SK-N-SH treated with all-trans-retinoic acid at 6 μM for 48 hours (cell line): ENCODE results near the gene ZFAND3.

Experiments used
- ATAC-seq: fragments of 200-7000 bp; cut with Tn5 transposase; 3 replicates; pipeline ENCODE4 v1.9.1; 2020; ENCODE audit warnings: mild to moderate bottlenecking, moderate library complexity
- BACH2 ChIP-seq: fragments of 250-450 bp; sonication (Bioruptor Pico); IDR thresholded peaks from 2 replicates; pipeline ENCODE4 v1.9.0; 2021; ENCODE audit warnings: mild to moderate bottlenecking, borderline replicate concordance
- CREB5 ChIP-seq: fragments of 250-450 bp; sonication (Bioruptor Pico); IDR thresholded peaks from 2 replicates; pipeline ENCODE4 v1.5.1; 2020; ENCODE audit warnings: low read depth, mild to moderate bottlenecking, moderate library complexity
- CSDC2 ChIP-seq: fragments of 250-450 bp; sonication (Bioruptor Pico); IDR thresholded peaks from 2 replicates; pipeline ENCODE4 v1.5.0; 2020; ENCODE audit warnings: mild to moderate bottlenecking, moderate library complexity
- CSRNP3 ChIP-seq: fragments of 250-450 bp; sonication (Bioruptor Pico); IDR thresholded peaks from 2 replicates; pipeline ENCODE4 v1.5.1; 2021; ENCODE audit warnings: mild to moderate bottlenecking, moderate library complexity
- ESRRG ChIP-seq: fragments of 250-450 bp; sonication (Bioruptor Pico); IDR thresholded peaks from 2 replicates; pipeline ENCODE4 v1.6.1; 2021; ENCODE audit warnings: mild to moderate bottlenecking
- GLIS3 ChIP-seq: fragments of 250-450 bp; sonication (Bioruptor Pico); IDR thresholded peaks from 2 replicates; pipeline ENCODE4 v1.5.0; 2020; ENCODE audit warnings: mild to moderate bottlenecking, moderate library complexity
- ISL1 ChIP-seq: fragments of 250-450 bp; sonication (Bioruptor Pico); IDR thresholded peaks from 2 replicates; pipeline ENCODE4 v2.1.2; 2022; ENCODE audit warnings: mild to moderate bottlenecking, moderate library complexity
- OSR1 ChIP-seq: fragments of 250-450 bp; sonication (Bioruptor Pico); IDR thresholded peaks from 2 replicates; pipeline ENCODE4 v1.8.0; 2022; ENCODE audit warnings: moderate library complexity, mild to moderate bottlenecking, inconsistent platforms
- PATZ1 ChIP-seq: fragments of 250-450 bp; sonication (Bioruptor Pico); IDR thresholded peaks from 2 replicates; pipeline ENCODE4 v1.8.0; 2020; ENCODE audit warnings: mild to moderate bottlenecking, moderate library complexity, borderline replicate concordance
- POU6F1 ChIP-seq: fragments of 250-450 bp; sonication (Bioruptor Pico); IDR thresholded peaks from 2 replicates; pipeline ENCODE4 v1.8.0; 2021; ENCODE audit warnings: low read depth, mild to moderate bottlenecking, moderate library complexity, borderline replicate concordance
- PPARA ChIP-seq: fragments of 250-450 bp; sonication (Bioruptor Pico); IDR thresholded peaks from 2 replicates; pipeline ENCODE4 v1.5.0; 2020; ENCODE audit warnings: mild to moderate bottlenecking, borderline replicate concordance
- RARB ChIP-seq: fragments of 250-450 bp; sonication (Bioruptor Pico); IDR thresholded peaks from 2 replicates; pipeline ENCODE4 v1.8.0; 2021; ENCODE audit warnings: mild to moderate bottlenecking, moderate library complexity
- SNAI2 ChIP-seq: fragments of 250-450 bp; sonication (Bioruptor Pico); IDR thresholded peaks from 2 replicates; pipeline ENCODE4 v1.5.0; 2020; ENCODE audit warnings: mild to moderate bottlenecking, moderate library complexity
- TSHZ2 ChIP-seq: fragments of 250-450 bp; sonication (Bioruptor Pico); IDR thresholded peaks from 2 replicates; pipeline ENCODE4 v1.5.0; 2020; ENCODE audit warnings: mild to moderate bottlenecking, moderate library complexity
- ZC3H10 ChIP-seq: fragments of 250-450 bp; sonication (Bioruptor Pico); IDR thresholded peaks from 2 replicates; pipeline ENCODE4 v1.5.1; 2021; ENCODE audit warnings: mild to moderate bottlenecking, moderate library complexity
- ZFP3 ChIP-seq: fragments of 250-450 bp; sonication (Bioruptor Pico); IDR thresholded peaks from 2 replicates; pipeline ENCODE4 v1.5.0; 2020; ENCODE audit warnings: mild to moderate bottlenecking, moderate library complexity
- ZFP30 ChIP-seq: fragments of 450-650 bp; formaldehyde crosslinking; IDR thresholded peaks from 2 replicates; pipeline ENCODE4 v1.5.0; 2022; ENCODE audit warnings: mild to moderate bottlenecking, moderate library complexity
- ZNF565 ChIP-seq: fragments of 450-650 bp; formaldehyde crosslinking; conservative IDR thresholded peaks from 2 replicates; pipeline ENCODE4 v1.5.0; 2020; ENCODE audit warnings: low read depth, mild to moderate bottlenecking, moderate library complexity
- ZNF70 ChIP-seq: fragments of 450-650 bp; formaldehyde crosslinking; IDR thresholded peaks from 2 replicates; pipeline ENCODE4 v1.5.0; 2020; ENCODE audit warnings: mild to moderate bottlenecking, moderate library complexity
- ZNF8 ChIP-seq: fragments of 450-650 bp; formaldehyde crosslinking; IDR thresholded peaks from 2 replicates; pipeline ENCODE4 v1.5.0; 2020; ENCODE audit warnings: mild to moderate bottlenecking, moderate library complexity

ZFAND3 gene

GRCh38 chr6:37793067-37793466 lies 26.5 kb upstream of the ZFAND3 start:
- TF ChIP-seq ZNF70 (CRISPR knock-in tag) (no peak), ZFP30 (CRISPR knock-in tag) (no peak), CSDC2 (CRISPR knock-in tag) (no peak), ZC3H10 (no peak), CSRNP3 (CRISPR knock-in tag) (no peak), ZFP3 (CRISPR knock-in tag) (no peak)
- ATAC-seq = no peak

GRCh38 chr6:37794825-37795224 lies 24.7 kb upstream of the ZFAND3 start:
- TF ChIP-seq OSR1 (CRISPR knock-in tag) (no peak), ZFP3 (CRISPR knock-in tag) (no peak), ZNF565 (CRISPR knock-in tag) (no peak), CREB5 (CRISPR knock-in tag) (no peak), GLIS3 (no peak), CSDC2 (CRISPR knock-in tag) (no peak)
- no peak for ATAC-seq

GRCh38 chr6:37798436-37799262 lies 20.9 kb upstream of the ZFAND3 start:
- TF ChIP-seq ZFP30 (CRISPR knock-in tag) (no peak), ESRRG (CRISPR knock-in tag) (no peak), PPARA (CRISPR knock-in tag) (no peak), TSHZ2 (CRISPR knock-in tag) (no peak), BACH2 (no peak), ZFP3 (CRISPR knock-in tag) (no peak), SNAI2 (CRISPR knock-in tag) (no peak), ISL1 (CRISPR knock-in tag) (no peak), ZNF565 (CRISPR knock-in tag) (no peak), POU6F1 (CRISPR knock-in tag) (no peak), ZNF8 (CRISPR knock-in tag) (no peak), CSDC2 (CRISPR knock-in tag) (no peak), CSRNP3 (CRISPR knock-in tag) (no peak)
- TF ChIP-seq, all 23 proteins: peak for 0

GRCh38 chr6:37799263-37799644 lies 20.3 kb upstream of the ZFAND3 start:
- no peak for ATAC-seq
- TF ChIP-seq CSDC2 (CRISPR knock-in tag) (no peak), ZFP30 (CRISPR knock-in tag) (no peak), PATZ1 (no peak), ZNF70 (CRISPR knock-in tag) (no peak), CREB5 (CRISPR knock-in tag) (no peak), RARB (CRISPR knock-in tag) (no peak), ISL1 (CRISPR knock-in tag) (no peak), ZNF565 (CRISPR knock-in tag) (no peak), ZNF8 (CRISPR knock-in tag) (no peak)

More at GRCh38 chr6:37798436-37799262, 20.9 kb upstream of the ZFAND3 start:
- no peak for ATAC-seq
